OCI-LY3 (cell line): ENCODE results near the gene ANP32B.
A peak's percentile ranks its signal among the peaks of the same experiment; 100 is the strongest.

Experiments used
- H2AFZ ChIP-seq: fragments of 200-600, 300-600 bp; shearing (Covaris generic); 2 replicates; pipeline ENCODE4 v1.6.0; 2014; ENCODE audit warnings: antibody characterized with exemption, low read depth, low read length
- H3K27ac ChIP-seq: fragments of 200-600, 300-600 bp; sonication (generic); 2 replicates; pipeline ENCODE4 v1.5.1; 2014; ENCODE audit warnings: mild to moderate bottlenecking, low read length, moderate library complexity, mixed read lengths
- H3K27me3 ChIP-seq: fragments of 200-600, 300-600 bp; sonication (generic); 2 replicates; pipeline ENCODE4 v1.6.1; 2014; ENCODE audit warnings: low read depth, low read length, mixed read lengths
- H3K36me3 ChIP-seq: fragments of 200-600, 300-600 bp; sonication (generic); replicated peaks from 2 replicates; pipeline ENCODE3; 2014; ENCODE audit warnings: low read depth, low read length, mixed read lengths
- H3K4me1 ChIP-seq: fragments of 300-600, 200-600 bp; sonication (generic); 2 replicates; pipeline ENCODE4 v1.6.1; 2014; ENCODE audit warnings: low read length, mixed read lengths
- H3K4me2 ChIP-seq: fragments of 200-600, 300-600 bp; sonication (generic); 2 replicates; pipeline ENCODE4 v1.6.1; 2014; ENCODE audit warnings: low read length, mixed read lengths
- H3K4me3 ChIP-seq: fragments of 300-600, 200-600 bp; sonication (generic); 2 replicates; pipeline ENCODE4 v1.5.1; 2014; ENCODE audit warnings: antibody characterized with exemption, mild to moderate bottlenecking, low read length, moderate library complexity
- H3K79me2 ChIP-seq: fragments of 300-600, 200-600 bp; shearing (Covaris generic); 2 replicates; pipeline ENCODE4 v1.6.1; 2014; ENCODE audit warnings: mild to moderate bottlenecking, low read length, mixed read lengths
- H3K9ac ChIP-seq: fragments of 300-600, 200-600 bp; shearing (Covaris generic); 2 replicates; pipeline ENCODE4 v1.6.0; 2014; ENCODE audit warnings: mild to moderate bottlenecking, low read length, moderate library complexity
- H3K9me3 ChIP-seq: fragments of 200-600, 300-600 bp; shearing (Covaris generic); 2 replicates; pipeline ENCODE4 v1.6.1; 2014; ENCODE audit warnings: low read length, mixed read lengths; ENCODE audit not compliant: insufficient read depth
- H4K20me1 ChIP-seq: fragments of 200-600, 300-600 bp; sonication (generic); 2 replicates; pipeline ENCODE4 v1.6.1; 2016; ENCODE audit warnings: low read length, mixed read lengths; ENCODE audit not compliant: insufficient read depth
- CTCF ChIP-seq: fragments of 200-600, 300-600 bp; sonication (generic); IDR thresholded peaks from 2 replicates; pipeline ENCODE4 v1.5.1; 2014; ENCODE audit warnings: antibody characterized with exemption, low read length, low read depth
- EZH2phosphoT487 ChIP-seq: fragments of 200-600 bp; shearing (Covaris generic); IDR thresholded peaks from 2 replicates; pipeline ENCODE4 v1.6.1; 2018; ENCODE audit warnings: antibody characterized with exemption, mixed run types, low read depth

Gene ANP32B

DNA sequence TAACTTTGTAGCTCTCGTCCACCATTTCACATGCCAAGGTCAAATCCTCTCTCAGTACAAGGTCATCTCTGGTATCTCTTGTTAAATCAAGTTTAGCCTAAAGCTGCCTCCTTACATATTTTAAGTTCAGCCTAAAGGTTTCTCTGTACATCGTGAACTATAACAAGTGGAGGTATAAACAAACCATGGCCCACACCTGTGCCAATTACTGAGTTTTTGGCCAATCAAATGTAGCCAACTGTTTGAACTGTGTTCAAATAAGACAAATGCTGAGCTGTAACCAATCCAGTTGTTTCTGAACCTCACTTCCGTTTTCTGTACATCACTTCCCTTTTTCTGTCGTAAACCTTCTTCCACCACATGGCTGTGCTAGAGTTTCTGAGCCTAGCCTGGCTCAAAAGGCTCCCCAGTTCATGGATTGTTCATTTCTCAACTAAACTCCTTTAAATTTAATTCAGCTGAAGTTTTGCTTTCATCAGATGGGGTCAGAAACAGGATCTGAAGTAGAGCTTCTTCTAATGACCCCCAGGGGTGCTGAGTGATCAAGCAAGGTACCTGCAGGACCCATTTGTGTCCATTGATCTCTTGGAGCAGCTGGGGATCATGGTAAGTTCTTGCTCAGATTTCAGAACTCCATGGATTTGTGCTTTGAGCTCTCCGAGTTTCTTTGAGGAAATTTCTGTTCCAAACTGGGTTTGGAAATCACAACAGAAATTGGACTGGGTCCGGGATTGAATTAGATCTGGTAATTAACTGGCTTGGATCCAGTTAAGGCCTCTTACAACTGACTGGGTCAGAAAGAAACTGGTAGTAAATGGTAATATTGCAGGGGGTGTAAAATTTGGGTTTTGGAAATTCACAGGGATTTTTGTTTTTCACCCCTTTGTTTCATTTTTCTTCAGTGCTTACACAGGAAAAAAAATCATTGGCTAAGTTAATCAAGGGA lies 62.4 kb downstream of the ANP32B start:
- H3K4me2 ChIP-seq, result peak overlapping the region; percentile 75
- peaks cover 8% of the 10 kb centered on the region; the same call in 1 of the 2 replicates for H3K9me3 ChIP-seq
- H2AFZ ChIP-seq, result peak overlapping the region; percentile 80; the same call in 1 of the 2 replicates
- peaks cover 45% of the 10 kb centered on the region for H3K4me1 ChIP-seq
- H3K36me3 ChIP-seq, result peaks cover 28% of the 10 kb centered on the region
- H3K27me3 ChIP-seq, result no peaks in the 10 kb centered on the region
- H3K9ac ChIP-seq, result peak overlapping the region; percentile 86
- peaks cover 53% of the 10 kb centered on the region for H3K79me2 ChIP-seq
- H4K20me1 ChIP-seq, result 0 out of 2 replicates have a peak, but pooled peaks cover 6% of the 10 kb centered on the region
- H3K27ac ChIP-seq, result peak overlapping the region; percentile 86
- TF ChIP-seq CTCF (no peak; the same call in 1 of the 2 replicates), EZH2phosphoT487 (no peak)
- peak overlapping the region; percentile 84 for H3K4me3 ChIP-seq

GRCh38 chr9:98046180-98046543 lies 63.0 kb downstream of the ANP32B start:
- peak overlapping the region; percentile 75 for H3K4me2 ChIP-seq
- peak overlapping the region; percentile 86 for H3K9ac ChIP-seq
- peak overlapping the region; percentile 84 for H3K4me3 ChIP-seq
- H3K9me3 ChIP-seq, result peaks cover 8% of the 10 kb centered on the region; the same call in 1 of the 2 replicates
- peak overlapping the region; percentile 86 for H3K27ac ChIP-seq
- 0 out of 2 replicates have a peak, but pooled peaks cover 7% of the 10 kb centered on the region for H4K20me1 ChIP-seq
- peaks cover 39% of the 10 kb centered on the region for H3K4me1 ChIP-seq
- no peak overlapping the region for H2AFZ ChIP-seq
- TF ChIP-seq EZH2phosphoT487 (no peak), CTCF (no peak)
- peaks cover 28% of the 10 kb centered on the region for H3K36me3 ChIP-seq
- H3K79me2 ChIP-seq, result peaks cover 59% of the 10 kb centered on the region
- no peaks in the 10 kb centered on the region for H3K27me3 ChIP-seq

DNA sequence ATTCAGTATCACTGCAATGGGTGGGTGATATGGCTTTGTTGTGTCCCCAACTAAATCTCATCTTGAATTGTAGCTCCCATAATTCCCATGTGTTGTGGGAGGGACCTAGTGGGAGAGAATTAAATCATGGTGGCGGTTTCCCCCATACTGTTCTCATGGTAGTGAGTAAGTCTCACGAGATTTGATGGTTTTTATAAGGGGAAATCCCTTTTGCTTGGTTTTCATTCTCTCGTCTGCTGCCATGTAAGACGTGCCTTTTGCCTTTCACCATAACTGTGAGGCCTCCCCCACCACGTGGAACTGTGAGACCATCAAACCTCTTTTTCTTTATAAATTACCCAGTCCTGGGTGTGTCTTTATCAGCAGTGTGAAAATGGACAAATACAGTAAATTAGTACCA lies 63.9 kb downstream of the ANP32B start:
- no peak for TF ChIP-seq CTCF
- TF ChIP-seq EZH2phosphoT487, result no peak
- H2AFZ ChIP-seq, result no peak overlapping the region
- H3K9me3 ChIP-seq, result peaks cover 8% of the 10 kb centered on the region; the same call in 1 of the 2 replicates
- peak overlapping the region; percentile 84 for H3K4me3 ChIP-seq
- H3K27me3 ChIP-seq, result no peaks in the 10 kb centered on the region
- no peak overlapping the region for H3K27ac ChIP-seq
- peaks cover 39% of the 10 kb centered on the region for H3K4me1 ChIP-seq
- H3K36me3 ChIP-seq, result peaks cover 28% of the 10 kb centered on the region
- H4K20me1 ChIP-seq, result 0 out of 2 replicates have a peak, but pooled peaks cover 15% of the 10 kb centered on the region
- H3K9ac ChIP-seq, result no peak overlapping the region
- peaks cover 68% of the 10 kb centered on the region for H3K79me2 ChIP-seq
- H3K4me2 ChIP-seq, result peak overlapping the region; percentile 75

DNA sequence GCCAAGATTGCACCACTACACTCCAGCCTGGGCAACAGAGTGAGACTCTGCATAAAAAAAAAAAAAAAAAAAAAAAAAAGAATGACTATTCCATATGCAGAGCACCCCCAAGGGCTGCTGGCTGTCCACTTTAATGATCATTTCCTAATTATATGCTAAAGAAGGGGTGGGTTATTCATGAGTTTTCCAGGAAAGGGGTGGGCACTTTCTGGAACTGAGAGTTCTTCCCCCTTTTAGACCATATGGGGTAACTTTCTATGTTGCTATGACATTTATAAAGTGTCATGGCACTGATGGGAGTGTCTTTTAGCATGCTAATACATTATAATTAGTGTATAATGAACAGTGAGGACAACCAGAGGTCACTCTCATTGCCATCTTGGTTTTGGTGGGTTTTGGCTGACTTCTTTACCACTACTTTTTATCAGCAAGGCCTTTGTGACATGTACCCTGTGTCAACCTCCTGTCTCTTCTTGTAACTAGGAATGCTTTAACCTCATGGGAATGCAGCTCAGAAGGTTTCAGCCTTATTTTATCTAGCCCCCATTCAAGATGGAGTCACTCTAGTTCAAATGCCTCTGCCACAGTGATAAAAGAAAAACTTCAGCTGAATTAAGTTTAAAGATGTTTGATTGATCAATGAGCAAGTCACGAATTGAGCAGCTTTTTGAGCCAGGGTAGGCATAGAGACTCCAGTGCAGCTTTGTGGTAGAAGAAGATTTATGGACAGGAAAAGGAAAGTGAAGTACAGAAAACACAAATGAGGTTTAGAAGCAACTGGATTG lies 66.3 kb downstream of the ANP32B start:
- no peak overlapping the region for H3K9ac ChIP-seq
- H3K9me3 ChIP-seq, result peaks cover 8% of the 10 kb centered on the region; the same call in 1 of the 2 replicates
- TF ChIP-seq CTCF, result no peak
- TF ChIP-seq EZH2phosphoT487, result no peak
- H4K20me1 ChIP-seq, result 0 out of 2 replicates have a peak, but pooled peaks cover 15% of the 10 kb centered on the region
- H3K4me3 ChIP-seq, result no peak overlapping the region
- H3K36me3 ChIP-seq, result peaks cover 31% of the 10 kb centered on the region
- peaks cover 36% of the 10 kb centered on the region for H3K4me1 ChIP-seq
- H3K27me3 ChIP-seq, result no peaks in the 10 kb centered on the region
- H3K27ac ChIP-seq, result no peak overlapping the region
- no peak overlapping the region for H2AFZ ChIP-seq
- H3K79me2 ChIP-seq, result peaks cover 68% of the 10 kb centered on the region
- H3K4me2 ChIP-seq, result no peak overlapping the region
